GM15510 (cell line): Measurements from ENCODE around the gene ZDHHC16.

Source experiments
- POLR2A ChIP-seq: IDR thresholded peaks from 3 replicates; pipeline ENCODE4 v1.6.1; 2011; ENCODE audit warnings: borderline replicate concordance; ENCODE audit not compliant: insufficient read length; ENCODE audit errors: extremely low read depth

ZDHHC16 gene

GRCh38 chr10:97445722-97446639, at the start of gene ZDHHC16, which contains the start of gene EXOSC1:
ZDHHC16 (plus strand) TSS chr10:97446175; CDS start chr10:97451676, 5,501 bp downstream.
EXOSC1 (minus strand) TSS chr10:97446006; CDS start chr10:97445985, 21 bp downstream.
- TF ChIP-seq POLR2A, result peak; percentile 91

GRCh38 chr10:97399843-97400545, 46.0 kb upstream of the ZDHHC16 start:
- TF ChIP-seq POLR2A, result no peak

- peak; percentile 54 for TF ChIP-seq POLR2A
Measured at GRCh38 chr10:97400665-97401454, 45.1 kb upstream of the ZDHHC16 start, which contains the start of gene RRP12. RRP12 (minus strand) TSS chr10:97401340; CDS start chr10:97401231, 109 bp downstream.

GRCh38 chr10:97401455-97401919, 44.5 kb upstream of the ZDHHC16 start:
- TF ChIP-seq POLR2A, result no peak

GRCh38 chr10:97404044-97404443, 41.9 kb upstream of the ZDHHC16 start:
- no peak for TF ChIP-seq POLR2A

- no peak for TF ChIP-seq POLR2A
Measured at GRCh38 chr10:97406064-97406463, 39.9 kb upstream of the ZDHHC16 start.

GRCh38 chr10:97407211-97407951, 38.6 kb upstream of the ZDHHC16 start:
- TF ChIP-seq POLR2A, result no peak

GRCh38 chr10:97407952-97408248, 38.1 kb upstream of the ZDHHC16 start:
- no peak for TF ChIP-seq POLR2A

GRCh38 chr10:97408496-97408992, 37.4 kb upstream of the ZDHHC16 start:
- no peak for TF ChIP-seq POLR2A

- TF ChIP-seq POLR2A, result no peak
Measured at GRCh38 chr10:97411406-97411805, 34.6 kb upstream of the ZDHHC16 start.

GRCh38 chr10:97412891-97413304, 33.1 kb upstream of the ZDHHC16 start:
- no peak for TF ChIP-seq POLR2A

GRCh38 chr10:97416565-97416964, 29.4 kb upstream of the ZDHHC16 start:
- no peak for TF ChIP-seq POLR2A

GRCh38 chr10:97425964-97426775, 19.8 kb upstream of the ZDHHC16 start, which contains the start of gene PGAM1:
PGAM1 (plus strand) TSS chr10:97426191; CDS start chr10:97426308, 117 bp downstream.
- TF ChIP-seq POLR2A, result peak; percentile 69
